Measurements from ENCODE around the gene STARD5.
"Not testable (repeated sequence)": the region's sequence is repeated elsewhere in the genome, so short reads cannot be mapped to it uniquely, and the experiment has no call there.

The STARD5 gene

GRCh38 chr15:81337713-81338157 lies 13.8 kb upstream of the STARD5 start:
- no peak for DNase-seq (ENCODE audit: low spot score)

GRCh38 chr15:81337241-81337640 lies 13.3 kb upstream of the STARD5 start:
- DNase-seq (ENCODE audit: low spot score) = no peak

- no peak for DNase-seq (ENCODE audit: low spot score)
Observed at GRCh38 chr15:81336568-81336967, 12.6 kb upstream of the STARD5 start.

- no peak for DNase-seq (ENCODE audit: low spot score)
Observed at GRCh38 chr15:81335631-81336030, 11.7 kb upstream of the STARD5 start.

GRCh38 chr15:81334768-81335435 lies 11.0 kb upstream of the STARD5 start:
- no peak for DNase-seq (ENCODE audit: low spot score)

GRCh38 chr15:81333363-81333762 lies 9.4 kb upstream of the STARD5 start:
- no peak for DNase-seq (ENCODE audit: low spot score)

- DNase-seq (ENCODE audit: low spot score) = no peak
Observed at GRCh38 chr15:81332326-81332725, 8.4 kb upstream of the STARD5 start.

- DNase-seq (ENCODE audit: low spot score) = no peak
Observed at GRCh38 chr15:81331600-81331999, 7.7 kb upstream of the STARD5 start.

GRCh38 chr15:81331141-81331540 lies 7.2 kb upstream of the STARD5 start:
- DNase-seq (ENCODE audit: low spot score) = not testable (repeated sequence)

GRCh38 chr15:81330366-81331090 lies 6.6 kb upstream of the STARD5 start:
- no peak for DNase-seq (ENCODE audit: low spot score)

- no peak for DNase-seq (ENCODE audit: low spot score)
Observed at GRCh38 chr15:81329446-81329845, 5.5 kb upstream of the STARD5 start.

- DNase-seq (ENCODE audit: low spot score) = no peak
Observed at GRCh38 chr15:81327516-81327915, 3.6 kb upstream of the STARD5 start.

GRCh38 chr15:81326466-81327212 lies 2.7 kb upstream of the STARD5 start:
- no peak for DNase-seq (ENCODE audit: low spot score)

GRCh38 chr15:81323559-81323943 lies 390 bp downstream of the STARD5 start:
- peak; percentile 16 for DNase-seq (ENCODE audit: low spot score)

GRCh38 chr15:81322676-81323253 lies 1.2 kb downstream of the STARD5 start:
- DNase-seq (ENCODE audit: low spot score) = no peak

GRCh38 chr15:81321667-81322066 lies 2.3 kb downstream of the STARD5 start:
- DNase-seq (ENCODE audit: low spot score) = no peak

- no peak for DNase-seq (ENCODE audit: low spot score)
Observed at GRCh38 chr15:81317642-81318017, 6.3 kb downstream of the STARD5 start.

- no peak for DNase-seq (ENCODE audit: low spot score)
Observed at GRCh38 chr15:81316267-81316666, 7.7 kb downstream of the STARD5 start.

GRCh38 chr15:81315452-81316175 lies 8.3 kb downstream of the STARD5 start:
- no peak for DNase-seq (ENCODE audit: low spot score)

- DNase-seq (ENCODE audit: low spot score) = no peak
Observed at GRCh38 chr15:81314378-81314777, 9.6 kb downstream of the STARD5 start.

GRCh38 chr15:81313686-81314085 lies 10.3 kb downstream of the STARD5 start:
- no peak for DNase-seq (ENCODE audit: low spot score)

All from RKO (cell line).